Astrocyte (in vitro differentiated cells and primary cell): ENCODE results near the gene SAC3D1. TPM values are rescaled to one million over a fixed set of nuclear protein-coding genes. Genes with fewer than 3 reads are reported as not detected.

Experiments used
- DNase-seq: peaks from one replicate; pipeline ENCODE4 v3.0.0-alpha.2; 2010; ENCODE audit warnings: low read depth
- FAIRE-seq: peaks from 2 replicates; lab custom pipeline; 2011; peaks lifted over from hg19 to GRCh38; lab: Jason Lieb, UNC
- H2AFZ ChIP-seq: 2 replicates; pipeline ENCODE4 v1.6.0; 2012; ENCODE audit warnings: low read depth, low read length, inconsistent platforms
- H3K27ac ChIP-seq: 2 replicates; pipeline ENCODE4 v1.5.1; 2011; ENCODE audit warnings: low read depth, low read length, inconsistent platforms
- H3K27me3 ChIP-seq: 2 replicates; pipeline ENCODE4 v1.6.0; 2011; ENCODE audit warnings: low read length, inconsistent platforms; ENCODE audit not compliant: insufficient read depth
- H3K36me3 ChIP-seq: 2 replicates; pipeline ENCODE4 v1.5.1; 2011; ENCODE audit warnings: low read length, inconsistent platforms; ENCODE audit not compliant: insufficient read depth
- H3K4me1 ChIP-seq: 2 replicates; pipeline ENCODE4 v1.5.1; 2011; ENCODE audit warnings: low read length, inconsistent platforms; ENCODE audit not compliant: insufficient read depth
- H3K4me2 ChIP-seq: 2 replicates; pipeline ENCODE4 v1.6.0; 2012; ENCODE audit warnings: low read length, inconsistent platforms
- H3K4me3 ChIP-seq: 2 replicates; pipeline ENCODE4 v1.5.1; 2011; ENCODE audit warnings: low read depth, mild to moderate bottlenecking, low read length, inconsistent platforms; ENCODE audit not compliant: insufficient read depth
- H3K79me2 ChIP-seq: 2 replicates; pipeline ENCODE4 v1.6.0; 2012; ENCODE audit warnings: mild to moderate bottlenecking, low read length, inconsistent platforms; ENCODE audit not compliant: insufficient read depth
- H3K9ac ChIP-seq: 2 replicates; pipeline ENCODE4 v1.6.0; 2012; ENCODE audit warnings: mild to moderate bottlenecking, low read length, inconsistent platforms
- H3K9me3 ChIP-seq: 2 replicates; pipeline ENCODE4 v1.5.1; 2012; ENCODE audit warnings: low read depth, mild to moderate bottlenecking, low read length, inconsistent platforms; ENCODE audit not compliant: insufficient read depth
- H4K20me1 ChIP-seq: 2 replicates; pipeline ENCODE4 v1.6.0; 2012; ENCODE audit warnings: low read length, inconsistent platforms; ENCODE audit not compliant: insufficient read depth
- H3K27ac Mint-ChIP-seq: one replicate; pipeline ENCODE4 v1.8.0; 2021; ENCODE audit warnings: mild to moderate bottlenecking, mixed read lengths; ENCODE audit not compliant: unreplicated experiment
- H3K27me3 Mint-ChIP-seq: one replicate; pipeline ENCODE4 v1.8.0; 2021; ENCODE audit warnings: low read depth, mixed read lengths; ENCODE audit not compliant: unreplicated experiment
- H3K36me3 Mint-ChIP-seq: one replicate; pipeline ENCODE4 v1.8.0; 2021; ENCODE audit warnings: low read depth, mixed read lengths; ENCODE audit not compliant: unreplicated experiment
- H3K4me1 Mint-ChIP-seq: one replicate; pipeline ENCODE4 v1.8.0; 2021; ENCODE audit warnings: low read depth, mixed read lengths; ENCODE audit not compliant: unreplicated experiment
- H3K4me3 Mint-ChIP-seq: one replicate; pipeline ENCODE4 v1.8.0; 2021; ENCODE audit warnings: mild to moderate bottlenecking, moderate library complexity, mixed read lengths; ENCODE audit not compliant: unreplicated experiment
- H3K9me3 Mint-ChIP-seq: one replicate; pipeline ENCODE4 v1.8.0; 2021; ENCODE audit warnings: mild to moderate bottlenecking, mixed read lengths; ENCODE audit not compliant: unreplicated experiment
- EZH2 ChIP-seq: IDR thresholded peaks from 2 replicates; pipeline ENCODE4 v1.6.1; 2012; ENCODE audit warnings: mild to moderate bottlenecking, low read length, inconsistent platforms; ENCODE audit not compliant: insufficient read depth
- total RNA-seq: library from RNA; stranded (reverse); gene quantifications from 2 replicates; pipeline ENCODE4 v1.2.1, GENCODE V29; 2021
- TF ChIP-seq, protein P1 (sequence below): IDR thresholded peaks from 2 replicates; pipeline ENCODE4 v1.5.1; 2011; ENCODE audit warnings: low read depth, mild to moderate bottlenecking, inconsistent platforms, low read length, moderate library complexity; ENCODE audit not compliant: insufficient read depth

Gene SAC3D1
- total RNA-seq, 1 donor from 2014 or later, result 14.6 TPM

- Mint-ChIP-seq H3K36me3 (peaks cover 16% of the 10 kb centered on the region), H3K4me1 (peaks cover 9% of the 10 kb centered on the region), H3K9me3 (no peaks in the 10 kb centered on the region), H3K27ac (peak overlapping the region; percentile 1), H3K27me3 (no peaks in the 10 kb centered on the region), H3K4me3 (peak overlapping the region; percentile 96)
- H2AFZ ChIP-seq, result no peak overlapping the region
- FAIRE-seq, result no peak
- peak overlapping the region; percentile 99 for H3K9ac ChIP-seq
- H3K27me3 ChIP-seq, result no peaks in the 10 kb centered on the region
- peaks cover 13% of the 10 kb centered on the region for H3K36me3 ChIP-seq
- TF ChIP-seq EZH2, result no peak
- TF ChIP-seq, protein P1, sequence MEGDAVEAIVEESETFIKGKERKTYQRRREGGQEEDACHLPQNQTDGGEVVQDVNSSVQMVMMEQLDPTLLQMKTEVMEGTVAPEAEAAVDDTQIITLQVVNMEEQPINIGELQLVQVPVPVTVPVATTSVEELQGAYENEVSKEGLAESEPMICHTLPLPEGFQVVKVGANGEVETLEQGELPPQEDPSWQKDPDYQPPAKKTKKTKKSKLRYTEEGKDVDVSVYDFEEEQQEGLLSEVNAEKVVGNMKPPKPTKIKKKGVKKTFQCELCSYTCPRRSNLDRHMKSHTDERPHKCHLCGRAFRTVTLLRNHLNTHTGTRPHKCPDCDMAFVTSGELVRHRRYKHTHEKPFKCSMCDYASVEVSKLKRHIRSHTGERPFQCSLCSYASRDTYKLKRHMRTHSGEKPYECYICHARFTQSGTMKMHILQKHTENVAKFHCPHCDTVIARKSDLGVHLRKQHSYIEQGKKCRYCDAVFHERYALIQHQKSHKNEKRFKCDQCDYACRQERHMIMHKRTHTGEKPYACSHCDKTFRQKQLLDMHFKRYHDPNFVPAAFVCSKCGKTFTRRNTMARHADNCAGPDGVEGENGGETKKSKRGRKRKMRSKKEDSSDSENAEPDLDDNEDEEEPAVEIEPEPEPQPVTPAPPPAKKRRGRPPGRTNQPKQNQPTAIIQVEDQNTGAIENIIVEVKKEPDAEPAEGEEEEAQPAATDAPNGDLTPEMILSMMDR, result no peak
- DNase-seq, result no peak
- peaks cover 56% of the 10 kb centered on the region for H3K79me2 ChIP-seq
- H3K4me2 ChIP-seq, result peak overlapping the region; percentile 95
- H4K20me1 ChIP-seq, result no peaks in the 10 kb centered on the region
- peaks cover 15% of the 10 kb centered on the region for H3K4me1 ChIP-seq
- H3K9me3 ChIP-seq, result no peaks in the 10 kb centered on the region
- no peak overlapping the region for H3K27ac ChIP-seq
- H3K4me3 ChIP-seq, result peak overlapping the region; percentile 98
These were observed 44.4 kb downstream of the SAC3D1 start for GRCh38 chr11:65085446-65085845.

DNA sequence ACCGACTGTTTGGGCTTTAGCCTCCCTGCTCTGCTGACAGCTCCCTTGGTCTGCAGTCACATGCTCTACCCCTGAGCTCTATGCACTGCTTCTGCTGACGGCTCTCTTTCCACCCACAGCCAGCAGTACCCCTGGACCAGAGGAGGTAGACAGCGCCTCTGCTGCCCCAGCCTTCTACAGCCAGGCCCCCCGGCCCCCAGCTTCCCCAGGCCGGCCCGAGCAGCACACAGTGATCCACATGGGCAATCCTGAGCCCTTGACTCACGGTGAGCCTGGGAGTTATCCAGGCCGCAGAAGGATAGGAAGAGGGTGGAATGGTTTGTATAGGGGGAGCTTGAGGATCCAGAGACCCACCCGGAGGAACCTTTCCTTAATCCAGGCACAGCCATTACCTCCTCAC lies 45.8 kb downstream of the SAC3D1 start:
- DNase-seq (no peak), FAIRE-seq (no peak)
- H3K4me2 ChIP-seq, result no peak overlapping the region
- Mint-ChIP-seq H3K27ac (no peak overlapping the region), H3K4me1 (peaks cover 9% of the 10 kb centered on the region), H3K9me3 (no peaks in the 10 kb centered on the region), H3K27me3 (no peaks in the 10 kb centered on the region), H3K4me3 (no peak overlapping the region), H3K36me3 (peaks cover 16% of the 10 kb centered on the region)
- no peaks in the 10 kb centered on the region for H3K9me3 ChIP-seq
- H3K27ac ChIP-seq, result no peak overlapping the region
- peaks cover 15% of the 10 kb centered on the region for H3K4me1 ChIP-seq
- no peak overlapping the region for H3K4me3 ChIP-seq
- no peak overlapping the region for H3K9ac ChIP-seq
- peaks cover 9% of the 10 kb centered on the region for H3K36me3 ChIP-seq
- peaks cover 44% of the 10 kb centered on the region for H3K79me2 ChIP-seq
- no peaks in the 10 kb centered on the region for H4K20me1 ChIP-seq
- TF ChIP-seq EZH2, result no peak
- TF ChIP-seq, protein P1, result no peak
- no peaks in the 10 kb centered on the region for H3K27me3 ChIP-seq
- no peak overlapping the region for H2AFZ ChIP-seq

GRCh38 chr11:65087216-65087615 lies 46.2 kb downstream of the SAC3D1 start:
- Histone ChIP-seq H3K27ac (no peak overlapping the region), H3K4me1 (peaks cover 15% of the 10 kb centered on the region), H3K4me3 (no peak overlapping the region), H2AFZ (no peak overlapping the region), H4K20me1 (no peaks in the 10 kb centered on the region), H3K4me2 (no peak overlapping the region), H3K9ac (no peak overlapping the region), H3K36me3 (peaks cover 6% of the 10 kb centered on the region), H3K27me3 (no peaks in the 10 kb centered on the region), H3K79me2 (peaks cover 40% of the 10 kb centered on the region), H3K9me3 (no peaks in the 10 kb centered on the region)
- Mint-ChIP-seq H3K36me3 (peaks cover 16% of the 10 kb centered on the region), H3K4me1 (peaks cover 9% of the 10 kb centered on the region), H3K9me3 (no peaks in the 10 kb centered on the region), H3K4me3 (no peak overlapping the region), H3K27me3 (no peaks in the 10 kb centered on the region), H3K27ac (no peak overlapping the region)
- TF ChIP-seq EZH2, result no peak
- TF ChIP-seq, protein P1, result no peak
- DNase-seq (no peak), FAIRE-seq (no peak)
